Brain microvascular endothelial cell (primary cell): ENCODE measurements around the gene TMOD3.

Source experiments
- DNase-seq: peaks from one replicate; pipeline ENCODE4 v3.0.0-alpha.2; 2020
- H3K27ac ChIP-seq: fragments of 250-450 bp; sonication (Bioruptor Pico); 2 replicates; pipeline ENCODE4 v1.5.1; 2020; ENCODE audit warnings: mild to moderate bottlenecking, moderate library complexity
- H3K27me3 ChIP-seq: fragments of 250-450 bp; sonication (Bioruptor Pico); replicated peaks from 2 replicates; pipeline ENCODE4 v1.5.1; 2020; ENCODE audit warnings: mild to moderate bottlenecking
- H3K36me3 ChIP-seq: fragments of 250-450 bp; sonication (Bioruptor Pico); replicated peaks from 2 replicates; pipeline ENCODE4 v1.5.1; 2020; ENCODE audit warnings: mild to moderate bottlenecking
- H3K4me3 ChIP-seq: 2 replicates; pipeline ENCODE4 v1.5.1; 2011; ENCODE audit warnings: low read depth, mild to moderate bottlenecking, control low read depth, low read length, moderate library complexity
- in situ Hi-C: cut with HindIII; loops from 2 replicates; pipeline ENCODE4 v1.10.0; 2017; ENCODE audit warnings: low sequenced_read_pairs, low pct_ligation_motif_present
- TF ChIP-seq, protein P1 (sequence below): IDR thresholded peaks from 2 replicates; pipeline ENCODE4 v1.5.1; 2011; ENCODE audit warnings: low read depth, mild to moderate bottlenecking, moderate library complexity, low read length, control low read depth, inconsistent platforms; ENCODE audit errors: missing control alignments

The TMOD3 gene

DNA sequence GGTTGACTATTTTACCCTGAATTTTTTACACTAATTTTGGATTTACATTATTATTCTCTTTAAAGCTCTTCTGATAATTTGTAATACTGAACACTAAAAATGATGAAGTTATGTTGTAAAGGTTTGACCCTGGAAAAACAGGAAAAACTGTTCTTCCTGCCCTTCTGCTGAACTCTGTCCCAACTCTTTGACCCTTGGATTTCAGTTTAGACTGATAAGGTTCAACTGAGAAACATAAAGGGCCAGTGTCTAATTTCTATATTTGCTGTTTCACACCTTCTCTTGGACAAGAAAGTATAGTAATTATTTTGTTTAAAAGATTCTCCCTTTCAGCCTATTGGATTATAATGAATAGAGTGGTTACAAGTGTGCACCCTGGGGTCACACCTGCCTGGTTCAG is 12.8 kb upstream of the TMOD3 start:
- Histone ChIP-seq H3K36me3 (no peaks in the 10 kb centered on the region), H3K4me3 (no peak overlapping the region), H3K27ac (no peak overlapping the region), H3K27me3 (no peaks in the 10 kb centered on the region)
- TF ChIP-seq, protein P1, sequence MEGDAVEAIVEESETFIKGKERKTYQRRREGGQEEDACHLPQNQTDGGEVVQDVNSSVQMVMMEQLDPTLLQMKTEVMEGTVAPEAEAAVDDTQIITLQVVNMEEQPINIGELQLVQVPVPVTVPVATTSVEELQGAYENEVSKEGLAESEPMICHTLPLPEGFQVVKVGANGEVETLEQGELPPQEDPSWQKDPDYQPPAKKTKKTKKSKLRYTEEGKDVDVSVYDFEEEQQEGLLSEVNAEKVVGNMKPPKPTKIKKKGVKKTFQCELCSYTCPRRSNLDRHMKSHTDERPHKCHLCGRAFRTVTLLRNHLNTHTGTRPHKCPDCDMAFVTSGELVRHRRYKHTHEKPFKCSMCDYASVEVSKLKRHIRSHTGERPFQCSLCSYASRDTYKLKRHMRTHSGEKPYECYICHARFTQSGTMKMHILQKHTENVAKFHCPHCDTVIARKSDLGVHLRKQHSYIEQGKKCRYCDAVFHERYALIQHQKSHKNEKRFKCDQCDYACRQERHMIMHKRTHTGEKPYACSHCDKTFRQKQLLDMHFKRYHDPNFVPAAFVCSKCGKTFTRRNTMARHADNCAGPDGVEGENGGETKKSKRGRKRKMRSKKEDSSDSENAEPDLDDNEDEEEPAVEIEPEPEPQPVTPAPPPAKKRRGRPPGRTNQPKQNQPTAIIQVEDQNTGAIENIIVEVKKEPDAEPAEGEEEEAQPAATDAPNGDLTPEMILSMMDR = no peak
- in situ Hi-C loops = no loop called here
- no peak for DNase-seq

DNA sequence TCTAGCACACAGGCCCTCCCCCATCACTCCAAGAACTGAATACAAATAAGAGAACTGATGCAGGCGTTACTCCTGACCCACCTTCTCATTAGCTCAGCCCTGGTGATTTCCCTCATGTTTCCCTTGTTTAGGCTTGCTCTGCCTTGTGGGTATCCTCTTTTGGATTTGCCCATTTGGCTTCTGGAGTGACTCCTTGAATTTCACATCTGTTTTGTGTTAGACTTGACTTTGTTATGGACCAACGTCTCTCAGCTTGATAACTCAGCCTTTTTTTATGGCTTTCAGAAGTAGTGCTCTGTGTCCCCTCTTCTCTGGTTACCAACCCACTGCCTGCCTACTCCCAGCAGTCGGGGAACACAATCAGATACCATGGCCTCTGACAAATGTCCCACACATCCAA is 11.3 kb upstream of the TMOD3 start:
- in situ Hi-C loops = no loop called here
- TF ChIP-seq, protein P1 = no peak
- Histone ChIP-seq H3K27me3 (no peaks in the 10 kb centered on the region), H3K27ac (no peak overlapping the region), H3K36me3 (no peaks in the 10 kb centered on the region), H3K4me3 (no peak overlapping the region)
- DNase-seq = no peak

GRCh38 chr15:51825698-51826097 is 3.8 kb upstream of the TMOD3 start:
- in situ Hi-C loops = no loop called here
- TF ChIP-seq, protein P1 = no peak
- H3K36me3 ChIP-seq = no peaks in the 10 kb centered on the region
- no peak overlapping the region for H3K4me3 ChIP-seq
- no peak overlapping the region for H3K27ac ChIP-seq
- DNase-seq = no peak
- H3K27me3 ChIP-seq = no peaks in the 10 kb centered on the region

- no peak for DNase-seq
- H3K27ac ChIP-seq = no peak overlapping the region
- in situ Hi-C loops = no loop called here
- H3K4me3 ChIP-seq = no peak overlapping the region
- no peaks in the 10 kb centered on the region for H3K36me3 ChIP-seq
- no peaks in the 10 kb centered on the region for H3K27me3 ChIP-seq
- TF ChIP-seq, protein P1 = no peak
These were observed 655 bp upstream of the TMOD3 start for GRCh38 chr15:51828621-51829375.

- peak overlapping the region; percentile 84 for H3K27ac ChIP-seq
- peak; percentile 9 for DNase-seq
- peak overlapping the region; percentile 91 for H3K4me3 ChIP-seq
- no peaks in the 10 kb centered on the region for H3K27me3 ChIP-seq
- H3K36me3 ChIP-seq = no peaks in the 10 kb centered on the region
- in situ Hi-C loops = no loop called here
- TF ChIP-seq, protein P1 = no peak
These were observed 888 bp downstream of the TMOD3 start for GRCh38 chr15:51830276-51830806.
